Measurements from ENCODE around the gene URAD.

URAD gene

DNA sequence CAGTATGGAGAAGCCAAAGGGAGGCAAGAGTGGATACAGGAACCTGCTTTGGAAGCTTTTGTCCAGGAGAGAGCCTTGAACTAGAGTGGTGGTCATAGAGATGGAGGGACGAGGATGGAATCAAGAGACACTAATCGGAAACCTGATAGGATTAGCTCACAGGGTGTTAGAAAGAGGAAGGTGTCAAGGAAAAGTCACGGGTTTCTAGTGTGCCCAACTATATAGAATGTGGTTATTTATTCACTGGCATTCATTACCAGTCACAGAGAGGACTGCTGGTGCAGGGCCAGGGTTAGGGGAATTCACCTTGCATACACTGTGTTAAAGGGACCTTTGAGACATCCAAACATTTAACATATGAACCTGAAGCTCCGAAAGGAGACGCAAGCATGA is 43.4 kb upstream of the URAD start:
- H3K79me2 ChIP-seq (ENCODE audit: control insufficient read depth, insufficient read depth, low read length) = no peaks in the 10 kb centered on the region
- DNase-seq = no peak

DNA sequence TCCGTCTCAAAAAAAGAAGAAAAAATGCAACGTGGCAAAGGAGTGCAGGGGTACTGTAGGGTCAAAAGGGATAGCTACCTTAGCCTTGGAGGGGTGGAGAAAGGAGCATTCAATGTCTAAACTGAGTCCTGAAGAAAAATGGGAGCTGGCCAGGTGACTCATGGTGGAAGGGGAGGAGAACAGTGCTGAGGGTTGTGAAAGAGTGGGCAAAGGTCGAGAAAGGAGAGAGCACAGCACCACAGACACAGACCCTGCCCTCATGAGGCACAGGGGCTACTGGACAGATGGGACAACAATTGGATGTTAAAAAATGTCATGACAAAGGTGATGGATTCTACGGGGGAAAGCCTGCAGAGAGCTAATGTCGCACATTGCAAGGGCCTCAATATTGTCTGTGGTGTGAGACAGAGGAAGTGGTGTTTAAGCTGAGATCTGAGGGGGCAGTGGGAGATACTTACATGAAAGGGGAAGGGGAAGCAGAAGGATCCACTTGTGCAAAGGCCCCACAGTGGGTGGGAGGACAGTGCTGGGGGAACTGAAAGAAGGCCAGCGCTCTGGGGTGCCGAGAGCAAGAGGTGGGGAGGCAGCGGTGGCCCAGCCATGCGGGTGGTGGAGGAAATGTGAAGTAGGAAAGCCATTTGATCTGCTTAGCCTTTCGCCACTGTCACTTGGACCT is 42.9 kb upstream of the URAD start:
- no peak overlapping the region for H2AK5ac ChIP-seq (ENCODE audit: low read length)
- H3K79me1 ChIP-seq (ENCODE audit: low read length) = no peaks in the 10 kb centered on the region
- H2BK5ac ChIP-seq (ENCODE audit: low read length) = no peak overlapping the region
- no peak overlapping the region for H3K27ac ChIP-seq (ENCODE audit: low read depth, low read length)
- H4K8ac ChIP-seq (ENCODE audit: low read depth, low read length) = no peak overlapping the region
- no peak overlapping the region for H3K9ac ChIP-seq (ENCODE audit: low read length)
- no CpG with 5 or more reads among the region's 10 CpGs for WGBS (ENCODE audit: extremely low coverage, insufficient coverage, low lambda C conversion rate)
- no peak overlapping the region for H3K4me2 ChIP-seq (ENCODE audit: low read length)
- H2BK15ac ChIP-seq (replicated peaks; ENCODE audit: low read depth) = no peak overlapping the region
- H3K56ac ChIP-seq (ENCODE audit: low read length) = no peak overlapping the region
- no peaks in the 10 kb centered on the region for H3K79me2 ChIP-seq (ENCODE audit: control insufficient read depth, insufficient read depth, low read length)
- no peak overlapping the region for H3K23ac ChIP-seq (ENCODE audit: low read length)
- DNase-seq = no peak
- H3K4me1 ChIP-seq (ENCODE audit: control insufficient read depth, low read depth, low read length) = no peaks in the 10 kb centered on the region
- H2BK120ac ChIP-seq (ENCODE audit: low read depth, low read length) = no peak overlapping the region
- H3K4ac ChIP-seq (ENCODE audit: low read depth, low read length) = no peak overlapping the region
- H4K5ac ChIP-seq (ENCODE audit: low read length) = no peak overlapping the region
- H3K27me3 ChIP-seq (ENCODE audit: insufficient read depth, low read length, poor library complexity) = no peaks in the 10 kb centered on the region
- no peak overlapping the region for H3K4me3 ChIP-seq (ENCODE audit: low read length)
- H3K36me3 ChIP-seq (ENCODE audit: control insufficient read depth, insufficient read depth, low read length) = no peaks in the 10 kb centered on the region
- H3K18ac ChIP-seq (ENCODE audit: low read length) = no peak overlapping the region

More for the DNA sequence above, 43.4 kb upstream of the URAD start:
- H4K8ac ChIP-seq (ENCODE audit: low read depth, low read length) = no peak overlapping the region
- H3K4me3 ChIP-seq (ENCODE audit: low read length) = no peak overlapping the region
- no peaks in the 10 kb centered on the region for H3K36me3 ChIP-seq (ENCODE audit: control insufficient read depth, insufficient read depth, low read length)
- no peak overlapping the region for H3K18ac ChIP-seq (ENCODE audit: low read length)
- H3K4me2 ChIP-seq (ENCODE audit: low read length) = no peak overlapping the region
- no peaks in the 10 kb centered on the region for H3K79me1 ChIP-seq (ENCODE audit: low read length)
- no peaks in the 10 kb centered on the region for H3K27me3 ChIP-seq (ENCODE audit: insufficient read depth, low read length, poor library complexity)
- no peak overlapping the region for H4K5ac ChIP-seq (ENCODE audit: low read length)
- no peak overlapping the region for H3K56ac ChIP-seq (ENCODE audit: low read length)
- no peak overlapping the region for H2AK5ac ChIP-seq (ENCODE audit: low read length)
- no CpG with 5 or more reads among the region's 5 CpGs for WGBS (ENCODE audit: extremely low coverage, insufficient coverage, low lambda C conversion rate)
- H3K4ac ChIP-seq (ENCODE audit: low read depth, low read length) = no peak overlapping the region
- H2BK5ac ChIP-seq (ENCODE audit: low read length) = no peak overlapping the region
- H3K9ac ChIP-seq (ENCODE audit: low read length) = no peak overlapping the region
- H3K4me1 ChIP-seq (ENCODE audit: control insufficient read depth, low read depth, low read length) = no peaks in the 10 kb centered on the region
- H2BK15ac ChIP-seq (replicated peaks; ENCODE audit: low read depth) = no peak overlapping the region
- H3K27ac ChIP-seq (ENCODE audit: low read depth, low read length) = no peak overlapping the region
- H2BK120ac ChIP-seq (ENCODE audit: low read depth, low read length) = no peak overlapping the region
- no peak overlapping the region for H3K23ac ChIP-seq (ENCODE audit: low read length)

DNA sequence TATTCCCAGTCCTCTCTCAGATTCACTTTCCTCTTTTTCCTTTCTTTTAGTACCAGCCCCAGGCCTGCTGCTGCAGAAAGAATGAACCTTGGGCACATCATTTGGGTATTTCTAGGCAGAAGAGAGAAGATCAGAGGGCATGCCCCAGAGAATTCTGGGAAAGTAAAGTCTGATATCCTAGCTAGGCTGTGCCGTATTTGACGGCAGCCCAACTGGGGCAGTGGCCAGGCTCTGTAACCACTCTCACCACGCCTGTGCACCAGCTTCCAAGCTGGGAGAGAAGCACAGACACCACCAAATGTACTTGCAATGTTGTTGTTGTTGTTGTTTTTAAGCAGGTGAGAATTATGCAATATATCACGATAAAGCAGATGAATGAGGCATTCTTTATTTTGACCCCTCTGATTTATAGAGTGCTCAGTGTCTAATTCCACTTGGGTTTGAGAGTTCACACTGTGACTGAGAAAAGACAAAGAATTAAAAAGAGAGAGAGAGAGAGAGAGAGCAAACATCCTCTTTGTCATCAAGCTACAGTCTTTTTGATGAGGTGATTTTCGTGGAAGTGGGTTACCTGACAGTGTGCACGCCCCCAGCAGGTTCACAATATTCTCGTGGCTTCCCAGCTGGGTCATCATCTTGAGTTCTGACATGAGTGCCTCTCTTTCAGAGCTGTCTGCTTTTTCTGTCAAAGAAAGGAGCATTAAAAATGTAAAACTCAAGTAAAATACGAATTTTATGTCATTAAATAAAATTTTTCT is 39.3 kb upstream of the URAD start:
- Histone ChIP-seq H4K8ac (ENCODE audit: low read depth, low read length) (no peak overlapping the region), H3K56ac (ENCODE audit: low read length) (no peak overlapping the region), H3K9ac (ENCODE audit: low read length) (no peak overlapping the region), H3K18ac (ENCODE audit: low read length) (no peak overlapping the region), H3K79me2 (ENCODE audit: control insufficient read depth, insufficient read depth, low read length) (no peaks in the 10 kb centered on the region), H3K23ac (ENCODE audit: low read length) (no peak overlapping the region), H2BK120ac (ENCODE audit: low read depth, low read length) (no peak overlapping the region), H3K4me1 (ENCODE audit: control insufficient read depth, low read depth, low read length) (peaks cover 4% of the 10 kb centered on the region), H2BK5ac (ENCODE audit: low read length) (no peak overlapping the region), H3K79me1 (ENCODE audit: low read length) (no peaks in the 10 kb centered on the region), H3K27ac (ENCODE audit: low read depth, low read length) (no peak overlapping the region), H3K36me3 (ENCODE audit: control insufficient read depth, insufficient read depth, low read length) (no peaks in the 10 kb centered on the region), H2BK15ac (replicated peaks; ENCODE audit: low read depth) (no peak overlapping the region), H3K27me3 (ENCODE audit: insufficient read depth, low read length, poor library complexity) (no peaks in the 10 kb centered on the region), H4K5ac (ENCODE audit: low read length) (no peak overlapping the region), H3K4me3 (ENCODE audit: low read length) (no peak overlapping the region), H3K4ac (ENCODE audit: low read depth, low read length) (no peak overlapping the region), H3K4me2 (ENCODE audit: low read length) (no peak overlapping the region), H2AK5ac (ENCODE audit: low read length) (no peak overlapping the region)
- DNase-seq = no peak
- no CpG with 5 or more reads among the region's 8 CpGs for WGBS (ENCODE audit: extremely low coverage, insufficient coverage, low lambda C conversion rate)

DNA sequence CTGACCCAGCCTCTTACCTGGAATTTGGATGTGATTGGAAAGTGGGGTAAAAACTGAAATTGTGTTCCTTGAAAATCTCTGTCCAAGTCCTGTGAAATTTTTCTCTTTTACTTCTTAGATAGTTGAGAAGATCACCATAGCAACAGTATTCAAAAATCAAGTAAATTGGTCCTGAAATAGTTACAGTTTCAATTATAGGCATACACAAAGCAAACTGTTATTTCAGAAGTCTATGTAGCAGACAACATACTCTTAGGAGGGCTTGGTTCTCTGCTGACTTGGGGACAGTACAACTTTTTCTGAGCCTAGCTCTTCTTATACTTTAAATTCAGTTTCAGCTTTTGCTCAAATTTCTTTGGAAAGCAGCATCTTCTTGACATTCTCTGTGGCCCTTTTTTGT is 38.6 kb upstream of the URAD start:
- no peak overlapping the region for H3K4me3 ChIP-seq (ENCODE audit: low read length)
- H3K27me3 ChIP-seq (ENCODE audit: insufficient read depth, low read length, poor library complexity) = no peaks in the 10 kb centered on the region
- no peak overlapping the region for H4K8ac ChIP-seq (ENCODE audit: low read depth, low read length)
- no peak overlapping the region for H2BK5ac ChIP-seq (ENCODE audit: low read length)
- H4K5ac ChIP-seq (ENCODE audit: low read length) = no peak overlapping the region
- DNase-seq = no peak
- no peak overlapping the region for H3K27ac ChIP-seq (ENCODE audit: low read depth, low read length)
- H3K79me1 ChIP-seq (ENCODE audit: low read length) = no peaks in the 10 kb centered on the region
- H3K9ac ChIP-seq (ENCODE audit: low read length) = no peak overlapping the region
- H2BK15ac ChIP-seq (replicated peaks; ENCODE audit: low read depth) = no peak overlapping the region
- no peak overlapping the region for H2BK120ac ChIP-seq (ENCODE audit: low read depth, low read length)
- H2AK5ac ChIP-seq (ENCODE audit: low read length) = no peak overlapping the region
- H3K18ac ChIP-seq (ENCODE audit: low read length) = no peak overlapping the region
- H3K56ac ChIP-seq (ENCODE audit: low read length) = no peak overlapping the region
- H3K36me3 ChIP-seq (ENCODE audit: control insufficient read depth, insufficient read depth, low read length) = no peaks in the 10 kb centered on the region
- no peak overlapping the region for H3K23ac ChIP-seq (ENCODE audit: low read length)
- H3K4ac ChIP-seq (ENCODE audit: low read depth, low read length) = no peak overlapping the region
- H3K4me1 ChIP-seq (ENCODE audit: control insufficient read depth, low read depth, low read length) = peaks cover 6% of the 10 kb centered on the region
- H3K4me2 ChIP-seq (ENCODE audit: low read length) = no peak overlapping the region
- H3K79me2 ChIP-seq (ENCODE audit: control insufficient read depth, insufficient read depth, low read length) = no peaks in the 10 kb centered on the region

DNA sequence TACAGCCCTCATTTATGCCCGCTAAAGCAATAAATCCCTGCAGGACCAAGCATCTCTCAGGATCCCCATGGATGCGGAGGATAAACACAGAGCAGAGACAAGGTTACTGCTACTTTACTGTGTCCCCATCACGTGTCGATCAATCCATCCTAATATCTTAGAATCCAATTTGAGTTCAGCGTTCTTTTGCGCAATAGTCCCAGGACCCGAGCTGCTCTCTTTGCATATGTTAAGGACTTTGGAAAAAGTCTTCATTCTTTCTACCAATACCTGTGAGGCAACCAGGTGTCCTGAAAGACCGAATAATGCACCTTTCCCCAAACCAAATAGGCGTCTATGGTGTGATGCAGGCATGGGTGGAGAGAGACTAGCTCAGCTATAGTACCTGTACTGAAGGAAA is 38.0 kb upstream of the URAD start:
- H3K36me3 ChIP-seq (ENCODE audit: control insufficient read depth, insufficient read depth, low read length) = no peaks in the 10 kb centered on the region
- H3K9ac ChIP-seq (ENCODE audit: low read length) = no peak overlapping the region
- H3K4ac ChIP-seq (ENCODE audit: low read depth, low read length) = no peak overlapping the region
- no peak overlapping the region for H3K4me3 ChIP-seq (ENCODE audit: low read length)
- no peak overlapping the region for H3K27ac ChIP-seq (ENCODE audit: low read depth, low read length)
- no peak overlapping the region for H2BK120ac ChIP-seq (ENCODE audit: low read depth, low read length)
- no peak for DNase-seq
- no peak overlapping the region for H3K4me2 ChIP-seq (ENCODE audit: low read length)
- H3K18ac ChIP-seq (ENCODE audit: low read length) = no peak overlapping the region
- H3K79me1 ChIP-seq (ENCODE audit: low read length) = no peaks in the 10 kb centered on the region
- no peak overlapping the region for H3K23ac ChIP-seq (ENCODE audit: low read length)
- no peak overlapping the region for H2BK5ac ChIP-seq (ENCODE audit: low read length)
- WGBS (ENCODE audit: extremely low coverage, insufficient coverage, low lambda C conversion rate) = no CpG with 5 or more reads among the region's 9 CpGs
- no peak overlapping the region for H2AK5ac ChIP-seq (ENCODE audit: low read length)
- no peak overlapping the region for H4K5ac ChIP-seq (ENCODE audit: low read length)
- H3K27me3 ChIP-seq (ENCODE audit: insufficient read depth, low read length, poor library complexity) = no peaks in the 10 kb centered on the region
- H3K79me2 ChIP-seq (ENCODE audit: control insufficient read depth, insufficient read depth, low read length) = no peaks in the 10 kb centered on the region
- no peak overlapping the region for H4K8ac ChIP-seq (ENCODE audit: low read depth, low read length)
- no peak overlapping the region for H3K56ac ChIP-seq (ENCODE audit: low read length)
- H2BK15ac ChIP-seq (replicated peaks; ENCODE audit: low read depth) = no peak overlapping the region
- H3K4me1 ChIP-seq (ENCODE audit: control insufficient read depth, low read depth, low read length) = peaks cover 6% of the 10 kb centered on the region

Measured in mesendoderm (in vitro differentiated cells).